GM23338 (cell line): ENCODE data around the gene TMEM271. TPM values are rescaled to one million over a fixed set of nuclear protein-coding genes. Genes with fewer than 3 reads are reported as not detected.

ENCODE experiments used
- ATAC-seq: fragments of 200-7000 bp; cut with Tn5 transposase; 3 replicates; pipeline ENCODE4 v1.9.1; 2020
- DNase-seq: peaks from one replicate; pipeline ENCODE4 v3.0.0-alpha.2; 2015; ENCODE audit warnings: low spot score
- H2AFZ ChIP-seq: fragments of 200-600 bp; sonication (generic); 2 replicates; pipeline ENCODE4 v1.8.0; 2016; ENCODE audit warnings: antibody characterized with exemption, mild to moderate bottlenecking, moderate library complexity
- H3F3A ChIP-seq: fragments of 200-600 bp; sonication (generic); replicated peaks from 2 replicates; pipeline ENCODE4 v1.8.0; 2017; ENCODE audit warnings: antibody characterized with exemption, mixed run types, low read depth
- H3K27ac ChIP-seq: fragments of 200-600 bp; sonication (generic); 2 replicates; pipeline ENCODE4 v1.6.1; 2016; ENCODE audit warnings: low read depth
- H3K27me3 ChIP-seq: fragments of 200-600 bp; sonication (generic); 2 replicates; pipeline ENCODE4 v1.8.0; 2016; ENCODE audit warnings: mild to moderate bottlenecking, mixed run types, moderate library complexity; ENCODE audit not compliant: insufficient read depth
- H3K36me3 ChIP-seq: fragments of 200-600 bp; sonication (generic); 2 replicates; pipeline ENCODE4 v1.8.0; 2016; ENCODE audit warnings: mild to moderate bottlenecking; ENCODE audit not compliant: insufficient read depth
- H3K4me1 ChIP-seq: fragments of 200-600 bp; sonication (generic); 2 replicates; pipeline ENCODE4 v1.8.0; 2016; ENCODE audit warnings: mild to moderate bottlenecking, moderate library complexity; ENCODE audit not compliant: insufficient read depth
- H3K4me2 ChIP-seq: fragments of 200-600 bp; sonication (generic); 2 replicates; pipeline ENCODE4 v1.7.1; 2017; ENCODE audit warnings: mixed run types
- H3K4me3 ChIP-seq: fragments of 200-600 bp; sonication (generic); 2 replicates; pipeline ENCODE4 v1.6.1; 2016; ENCODE audit warnings: mixed run types
- H3K79me2 ChIP-seq: fragments of 200-600 bp; sonication (generic); replicated peaks from 2 replicates; pipeline ENCODE4 v1.8.0; 2017; ENCODE audit warnings: mild to moderate bottlenecking; ENCODE audit not compliant: insufficient read depth
- H3K9me2 ChIP-seq: fragments of 200-600 bp; sonication (generic); 2 replicates; pipeline ENCODE4 v1.8.0; 2017; ENCODE audit not compliant: insufficient read depth
- H4K20me1 ChIP-seq: fragments of 200-600 bp; sonication (generic); replicated peaks from 2 replicates; pipeline ENCODE4 v1.8.0; 2017; ENCODE audit warnings: mild to moderate bottlenecking; ENCODE audit not compliant: insufficient read depth
- H3K27ac Mint-ChIP-seq: 2 replicates; pipeline ENCODE4 v1.8.0; 2020; ENCODE audit warnings: inconsistent platforms, mild to moderate bottlenecking, moderate library complexity, mixed read lengths
- H3K27me3 Mint-ChIP-seq: 3 replicates; pipeline ENCODE4 v1.8.0; 2022; ENCODE audit warnings: low read depth, mild to moderate bottlenecking, moderate library complexity, mixed read lengths, inconsistent platforms; ENCODE audit not compliant: insufficient read depth, poor library complexity
- H3K36me3 Mint-ChIP-seq: 3 replicates; pipeline ENCODE4 v1.8.0; 2021; ENCODE audit warnings: low read depth, mild to moderate bottlenecking, inconsistent platforms, moderate library complexity, mixed read lengths
- H3K4me1 Mint-ChIP-seq: 3 replicates; pipeline ENCODE4 v1.8.0; 2020; ENCODE audit warnings: mild to moderate bottlenecking, inconsistent platforms, mixed read lengths
- H3K4me3 Mint-ChIP-seq: 3 replicates; pipeline ENCODE4 v1.8.0; 2021; ENCODE audit warnings: moderate library complexity, mild to moderate bottlenecking, inconsistent platforms, mixed read lengths
- H3K9me3 Mint-ChIP-seq: 3 replicates; pipeline ENCODE4 v1.8.0; 2020; ENCODE audit warnings: moderate library complexity, mild to moderate bottlenecking, inconsistent platforms, mixed read lengths
- CREB1 ChIP-seq: fragments of 250-450 bp; sonication (Bioruptor Pico); IDR thresholded peaks from 2 replicates; pipeline ENCODE4 v1.5.0; 2020; ENCODE audit warnings: low read depth, mild to moderate bottlenecking, moderate library complexity
- CTCF ChIP-seq, 2 experiments: fragments of 200-600 bp in 1 of 2; sonication (generic) in 1 of 2; conservative IDR thresholded peaks; 2 replicates each; pipeline versions ENCODE4 v1.5.1 to v1.6.1; 2016 to 2017; ENCODE audit warnings: antibody characterized with exemption in 2 of 2, low read depth in 2 of 2, mild to moderate bottlenecking in 2 of 2, moderate library complexity in 1 of 2
- ETS1 ChIP-seq: IDR thresholded peaks from 2 replicates; pipeline ENCODE4 v1.6.1; 2016; ENCODE audit warnings: antibody characterized with exemption
- EZH2 ChIP-seq: fragments of 200-600 bp; sonication (generic); IDR thresholded peaks from one replicate; pipeline ENCODE4 v1.8.0; 2017; ENCODE audit warnings: antibody characterized with exemption, mild to moderate bottlenecking, low read depth; ENCODE audit not compliant: unreplicated experiment
- EZH2phosphoT487 ChIP-seq: fragments of 200-600 bp; sonication (generic); IDR thresholded peaks from one replicate; pipeline ENCODE4 v1.8.1; 2018; ENCODE audit warnings: antibody characterized with exemption; ENCODE audit not compliant: unreplicated experiment
- JUNB ChIP-seq: IDR thresholded peaks from one replicate; pipeline ENCODE4 v1.6.1; 2016; ENCODE audit warnings: antibody characterized with exemption; ENCODE audit not compliant: unreplicated experiment
- NANOG ChIP-seq: IDR thresholded peaks from 2 replicates; pipeline ENCODE4 v1.6.1; 2016; ENCODE audit warnings: antibody characterized with exemption, borderline replicate concordance
- POLR2AphosphoS5 ChIP-seq: IDR thresholded peaks from 2 replicates; pipeline ENCODE4 v1.6.1; 2016; ENCODE audit warnings: antibody characterized with exemption, low read depth
- REST ChIP-seq: IDR thresholded peaks from one replicate; pipeline ENCODE4 v1.6.1; 2018; ENCODE audit warnings: antibody characterized with exemption; ENCODE audit not compliant: unreplicated experiment
- STAT1 ChIP-seq: IDR thresholded peaks from one replicate; pipeline ENCODE4 v1.6.1; 2016; ENCODE audit warnings: antibody characterized with exemption; ENCODE audit not compliant: unreplicated experiment
- ZNF114 ChIP-seq: fragments of 250-450 bp; sonication (Bioruptor Pico); IDR thresholded peaks from 2 replicates; pipeline ENCODE4 v1.5.0; 2020; ENCODE audit warnings: mild to moderate bottlenecking, moderate library complexity
- ZNF331 ChIP-seq: fragments of 250-450 bp; sonication (Bioruptor Pico); IDR thresholded peaks from 2 replicates; pipeline ENCODE4 v1.5.0; 2020; ENCODE audit warnings: low read depth, mild to moderate bottlenecking, moderate library complexity
- ZNF462 ChIP-seq: fragments of 250-450 bp; sonication (Bioruptor Pico); IDR thresholded peaks from 2 replicates; pipeline ENCODE4 v1.5.0; 2020; ENCODE audit warnings: mild to moderate bottlenecking, moderate library complexity
- polyA plus RNA-seq: library from polyadenylated mRNA; unstranded; fragments of >200 nt; fragmentation: Nextera tagmentation; extraction: Ambion mirVana; gene quantifications from 2 replicates; pipeline ENCODE4 v1.2.1, GENCODE V29; 2016
- total RNA-seq: library from RNA; depleted of rRNA; stranded (reverse); fragments of >200 nt; shearing (Covaris generic); gene quantifications from 2 replicates; pipeline ENCODE4 v1.2.3, GENCODE V29; 2014

Gene TMEM271
- total and polyA plus RNA-seq, 2 experiments from 2014 or later = 0.11 TPM; not detected in 1

GRCh38 chr4:535924-536281, 40.2 kb downstream of the TMEM271 start:
- no peaks in the 10 kb centered on the region for H3K79me2 ChIP-seq
- no peaks in the 10 kb centered on the region for H3K9me2 ChIP-seq
- no peak for ATAC-seq
- H3K4me2 ChIP-seq = no peak overlapping the region
- H3K27me3 Mint-ChIP-seq = peaks cover 2% of the 10 kb centered on the region
- H3F3A ChIP-seq = no peaks in the 10 kb centered on the region
- no peak for DNase-seq
- H3K36me3 ChIP-seq = 0 out of 2 replicates have a peak, but pooled peaks cover 5% of the 10 kb centered on the region
- H3K36me3 Mint-ChIP-seq = peaks cover 33% of the 10 kb centered on the region
- no peak overlapping the region for H2AFZ ChIP-seq
- no peaks in the 10 kb centered on the region for H3K9me3 Mint-ChIP-seq
- H3K27ac ChIP-seq = no peak overlapping the region
- H3K4me1 Mint-ChIP-seq = no peaks in the 10 kb centered on the region
- H4K20me1 ChIP-seq = peaks cover 6% of the 10 kb centered on the region; the same call in 1 of the 2 replicates
- H3K4me1 ChIP-seq = no peaks in the 10 kb centered on the region
- no peak for TF ChIP-seq CTCF (conservative IDR thresholded peaks at IDR 0.05; ENCODE audit: low read depth in 2 of 2)
- TF ChIP-seq JUNB = no peak
- TF ChIP-seq ZNF331 (CRISPR knock-in tag) = no peak
- TF ChIP-seq ZNF462 = no peak
- no peak for TF ChIP-seq ZNF114 (CRISPR knock-in tag)
- TF ChIP-seq REST = no peak
- no peak for TF ChIP-seq ETS1
- TF ChIP-seq EZH2 = no peak
- no peak for TF ChIP-seq EZH2phosphoT487
- no peak for TF ChIP-seq POLR2AphosphoS5
- no peak for TF ChIP-seq STAT1
- TF ChIP-seq NANOG = no peak
- no peak for TF ChIP-seq CREB1 (CRISPR knock-in tag)
- no peak overlapping the region for H3K4me3 Mint-ChIP-seq
- no peak overlapping the region for H3K4me3 ChIP-seq
- no peaks in the 10 kb centered on the region for H3K27me3 ChIP-seq
- no peak overlapping the region for H3K27ac Mint-ChIP-seq
